ENCODE results near the gene LIFR.

The LIFR gene

GRCh38 chr5:38465061-38465460, 91.4 kb downstream of the LIFR start:
- DNase-seq: peak; percentile 18

GRCh38 chr5:38463634-38464521, 92.6 kb downstream of the LIFR start:
- no peak for DNase-seq

GRCh38 chr5:38462976-38463633, 93.3 kb downstream of the LIFR start:
- no peak for DNase-seq

GRCh38 chr5:38458174-38458573, 98.3 kb downstream of the LIFR start:
- no peak for DNase-seq

- peak; percentile 21 for DNase-seq
Observed at GRCh38 chr5:38456657-38457399, 99.6 kb downstream of the LIFR start.

GRCh38 chr5:38455796-38456330, 100.6 kb downstream of the LIFR start:
- DNase-seq: no peak

GRCh38 chr5:38453921-38454320, 102.5 kb downstream of the LIFR start:
- DNase-seq: no peak

- DNase-seq: no peak
Observed at GRCh38 chr5:38453506-38453905, 102.9 kb downstream of the LIFR start.

GRCh38 chr5:38452201-38452600, 104.2 kb downstream of the LIFR start:
- no peak for DNase-seq

- DNase-seq: no peak
Observed at GRCh38 chr5:38451074-38451725, 105.2 kb downstream of the LIFR start.

- no peak for DNase-seq
Observed at GRCh38 chr5:38450627-38451026, 105.8 kb downstream of the LIFR start.

- no peak for DNase-seq
Observed at GRCh38 chr5:38448568-38449350, 107.7 kb downstream of the LIFR start.

GRCh38 chr5:38447786-38448185, 108.7 kb downstream of the LIFR start:
- no peak for DNase-seq

GRCh38 chr5:38447056-38447455, 109.4 kb downstream of the LIFR start:
- DNase-seq: no peak

- no peak for DNase-seq
Observed at GRCh38 chr5:38446029-38446522, 110.4 kb downstream of the LIFR start.

GRCh38 chr5:38445374-38446028, 110.9 kb downstream of the LIFR start:
- DNase-seq: peak; percentile 23

- DNase-seq: peak; percentile 12
Observed at GRCh38 chr5:38443390-38443789, 113.1 kb downstream of the LIFR start.

GRCh38 chr5:38442247-38442573, 114.2 kb downstream of the LIFR start:
- DNase-seq: no peak

- peak; percentile 88 for DNase-seq
Observed at GRCh38 chr5:38441453-38442246, 114.8 kb downstream of the LIFR start.

- DNase-seq: no peak
Observed at GRCh38 chr5:38438757-38439156, 117.7 kb downstream of the LIFR start.

Measured in NCI-H69 (cell line).